ENCODE data around the gene CSTB.

The CSTB gene

GRCh38 chr21:43767984-43768867, 7.9 kb downstream of the CSTB start:
- peak; percentile 61 for DNase-seq (ENCODE audit: low spot score)

- DNase-seq (ENCODE audit: low spot score), result no peak
These were observed 8.6 kb downstream of the CSTB start for GRCh38 chr21:43767498-43767983.

- DNase-seq (ENCODE audit: low spot score), result no peak
These were observed 9.2 kb downstream of the CSTB start for GRCh38 chr21:43766734-43767497.

- DNase-seq (ENCODE audit: low spot score), result no peak
These were observed 11.3 kb downstream of the CSTB start for GRCh38 chr21:43764576-43765495.

GRCh38 chr21:43763901-43764523, 12.1 kb downstream of the CSTB start:
- no peak for DNase-seq (ENCODE audit: low spot score)

- no peak for DNase-seq (ENCODE audit: low spot score)
These were observed 13.6 kb downstream of the CSTB start for GRCh38 chr21:43762303-43763128.

GRCh38 chr21:43761886-43762285, 14.2 kb downstream of the CSTB start:
- no peak for DNase-seq (ENCODE audit: low spot score)

GRCh38 chr21:43760391-43760958, 15.6 kb downstream of the CSTB start:
- DNase-seq (ENCODE audit: low spot score), result no peak

GRCh38 chr21:43759651-43760050, 16.5 kb downstream of the CSTB start:
- no peak for DNase-seq (ENCODE audit: low spot score)

- DNase-seq (ENCODE audit: low spot score), result no peak
These were observed 17.3 kb downstream of the CSTB start for GRCh38 chr21:43758811-43759210.

- no peak for DNase-seq (ENCODE audit: low spot score)
These were observed 17.9 kb downstream of the CSTB start for GRCh38 chr21:43758111-43758641.

- no peak for DNase-seq (ENCODE audit: low spot score)
These were observed 18.5 kb downstream of the CSTB start for GRCh38 chr21:43757601-43758000.

GRCh38 chr21:43755820-43756594, 20.1 kb downstream of the CSTB start:
- DNase-seq (ENCODE audit: low spot score), result no peak

GRCh38 chr21:43754948-43755781, 20.9 kb downstream of the CSTB start:
- no peak for DNase-seq (ENCODE audit: low spot score)

- no peak for DNase-seq (ENCODE audit: low spot score)
These were observed 22.7 kb downstream of the CSTB start for GRCh38 chr21:43753439-43753799.

- no peak for DNase-seq (ENCODE audit: low spot score)
These were observed 23.2 kb downstream of the CSTB start for GRCh38 chr21:43752758-43753438.

- no peak for DNase-seq (ENCODE audit: low spot score)
These were observed 24.0 kb downstream of the CSTB start for GRCh38 chr21:43751955-43752591.
